ENCODE measurements around the gene AMIGO2.

Gene AMIGO2

GRCh38 chr12:47091009-47091408, 11.2 kb upstream of the AMIGO2 start:
- TF ChIP-seq CTCF (IDR thresholded peaks at IDR 0.05; ENCODE audit: low read length, missing control alignments): no peak

GRCh38 chr12:47088021-47088944, 8.5 kb upstream of the AMIGO2 start:
- peak; percentile 79 for DNase-seq (ENCODE audit: low read depth)
- TF ChIP-seq CTCF (IDR thresholded peaks at IDR 0.05; ENCODE audit: low read length, missing control alignments): no peak
- H3K4me3 ChIP-seq (replicated peaks; ENCODE audit: low read depth, low read length): no peak overlapping the region

More at GRCh38 chr12:47091009-47091408, 11.2 kb upstream of the AMIGO2 start:
- H3K4me3 ChIP-seq (replicated peaks; ENCODE audit: low read depth, low read length): no peak overlapping the region
- DNase-seq (ENCODE audit: low read depth): no peak

- DNase-seq (ENCODE audit: low read depth): peak; percentile 66
Measured at GRCh38 chr12:47087088-47087688, 7.4 kb upstream of the AMIGO2 start.

GRCh38 chr12:47085815-47086252, 6.1 kb upstream of the AMIGO2 start:
- peak; percentile 77 for DNase-seq (ENCODE audit: low read depth)
- no peak overlapping the region for H3K4me3 ChIP-seq (replicated peaks; ENCODE audit: low read depth, low read length)
- no peak for TF ChIP-seq CTCF (IDR thresholded peaks at IDR 0.05; ENCODE audit: low read length, missing control alignments)

More at GRCh38 chr12:47087088-47087688, 7.4 kb upstream of the AMIGO2 start:
- no peak overlapping the region for H3K4me3 ChIP-seq (replicated peaks; ENCODE audit: low read depth, low read length)
- TF ChIP-seq CTCF (IDR thresholded peaks at IDR 0.05; ENCODE audit: low read length, missing control alignments): no peak

GRCh38 chr12:47084172-47084571, 4.4 kb upstream of the AMIGO2 start:
- no peak for DNase-seq (ENCODE audit: low read depth)
- no peak overlapping the region for H3K4me3 ChIP-seq (replicated peaks; ENCODE audit: low read depth, low read length)
- no peak for TF ChIP-seq CTCF (IDR thresholded peaks at IDR 0.05; ENCODE audit: low read length, missing control alignments)

GRCh38 chr12:47082796-47083621, 3.2 kb upstream of the AMIGO2 start:
- DNase-seq (ENCODE audit: low read depth): peak; percentile 86
- TF ChIP-seq CTCF (IDR thresholded peaks at IDR 0.05; ENCODE audit: low read length, missing control alignments): no peak

More at GRCh38 chr12:47082796-47083621, 3.2 kb upstream of the AMIGO2 start:
- H3K4me3 ChIP-seq (replicated peaks; ENCODE audit: low read depth, low read length): no peak overlapping the region
